Measurements from ENCODE around the gene KCNJ9.
A peak's percentile ranks its signal among the peaks of the same experiment; 100 is the strongest.

KCNJ9 gene

GRCh38 chr1:160134791-160135572 is 53.6 kb downstream of the KCNJ9 start:
- no peaks in the 10 kb centered on the region for H3K9me3 ChIP-seq (ENCODE audit: insufficient read depth, low read depth, low read length)
- H3K14ac ChIP-seq (ENCODE audit: low read length): no peak overlapping the region
- H3K36me3 ChIP-seq (ENCODE audit: control insufficient read depth in 1 of 2, insufficient read depth in 2 of 2, low read length in 2 of 2): no peaks in the 10 kb centered on the region
- no CpG with 5 or more reads among the region's 20 CpGs for WGBS (ENCODE audit: extremely low coverage, insufficient coverage, insufficient read length)
- H3K23ac ChIP-seq (ENCODE audit: low read length): no peak overlapping the region
- no peak overlapping the region for H4K8ac ChIP-seq (ENCODE audit: low read depth, low read length)
- no peak for DNase-seq
- H3K4ac ChIP-seq (ENCODE audit: low read depth, low read length): no peak overlapping the region
- H3K9ac ChIP-seq (ENCODE audit: low read length): no peak overlapping the region
- H3K27ac ChIP-seq (ENCODE audit: low read depth, low read length): no peak overlapping the region
- H3K79me1 ChIP-seq (ENCODE audit: low read length): no peaks in the 10 kb centered on the region
- no peak overlapping the region for H2BK120ac ChIP-seq (ENCODE audit: insufficient read depth, low read length, poor library complexity)
- H2BK5ac ChIP-seq (ENCODE audit: low read depth, low read length, poor library complexity): no peak overlapping the region
- H3K18ac ChIP-seq (ENCODE audit: low read length): no peak overlapping the region
- no peak overlapping the region for H2BK12ac ChIP-seq (ENCODE audit: low read length)
- H3K4me3 ChIP-seq (ENCODE audit: low read depth, low read length): no peak overlapping the region
- H2AFZ ChIP-seq (ENCODE audit: insufficient read depth, low read length, poor library complexity): no peak overlapping the region
- no peaks in the 10 kb centered on the region for H3K79me2 ChIP-seq (ENCODE audit: control insufficient read depth, insufficient read depth, low read length, poor library complexity)
- H3K27me3 ChIP-seq (ENCODE audit: insufficient read depth, low read length): no peaks in the 10 kb centered on the region
- H4K12ac ChIP-seq (ENCODE audit: low read depth, low read length): no peak overlapping the region
- no peak overlapping the region for H2AK5ac ChIP-seq (ENCODE audit: low read length)
- no peak overlapping the region for H3K4me2 ChIP-seq (ENCODE audit: low read length)
- no peak overlapping the region for H4K91ac ChIP-seq (ENCODE audit: low read depth, low read length)
- H3K4me1 ChIP-seq (ENCODE audit: control insufficient read depth in 1 of 2, insufficient read depth in 2 of 2, low read length in 2 of 2): no peaks in the 10 kb centered on the region

- no peak overlapping the region for H3K18ac ChIP-seq (ENCODE audit: low read length)
- no peak overlapping the region for H2AFZ ChIP-seq (ENCODE audit: insufficient read depth, low read length, poor library complexity)
- no peak for DNase-seq
- no peaks in the 10 kb centered on the region for H3K36me3 ChIP-seq (ENCODE audit: control insufficient read depth in 1 of 2, insufficient read depth in 2 of 2, low read length in 2 of 2)
- no peak overlapping the region for H3K14ac ChIP-seq (ENCODE audit: low read length)
- no peak overlapping the region for H4K91ac ChIP-seq (ENCODE audit: low read depth, low read length)
- H3K9me3 ChIP-seq (ENCODE audit: insufficient read depth, low read depth, low read length): no peaks in the 10 kb centered on the region
- no peaks in the 10 kb centered on the region for H3K79me2 ChIP-seq (ENCODE audit: control insufficient read depth, insufficient read depth, low read length, poor library complexity)
- no peak overlapping the region for H3K4me2 ChIP-seq (ENCODE audit: low read length)
- no peak overlapping the region for H3K4ac ChIP-seq (ENCODE audit: low read depth, low read length)
- H3K27ac ChIP-seq (ENCODE audit: low read depth, low read length): no peak overlapping the region
- H3K4me1 ChIP-seq (ENCODE audit: control insufficient read depth in 1 of 2, insufficient read depth in 2 of 2, low read length in 2 of 2): no peaks in the 10 kb centered on the region
- no peaks in the 10 kb centered on the region for H3K27me3 ChIP-seq (ENCODE audit: insufficient read depth, low read length)
- no peak overlapping the region for H4K12ac ChIP-seq (ENCODE audit: low read depth, low read length)
- no peak overlapping the region for H2AK5ac ChIP-seq (ENCODE audit: low read length)
- H3K9ac ChIP-seq (ENCODE audit: low read length): no peak overlapping the region
- no peak overlapping the region for H2BK5ac ChIP-seq (ENCODE audit: low read depth, low read length, poor library complexity)
- H3K23ac ChIP-seq (ENCODE audit: low read length): no peak overlapping the region
- no peaks in the 10 kb centered on the region for H3K79me1 ChIP-seq (ENCODE audit: low read length)
- no peak overlapping the region for H4K8ac ChIP-seq (ENCODE audit: low read depth, low read length)
- peak overlapping the region; percentile 42 for H3K4me3 ChIP-seq (ENCODE audit: low read depth, low read length)
- WGBS (ENCODE audit: extremely low coverage, insufficient coverage, insufficient read length): no CpG with 5 or more reads among the region's 22 CpGs
- no peak overlapping the region for H2BK12ac ChIP-seq (ENCODE audit: low read length)
- no peak overlapping the region for H2BK120ac ChIP-seq (ENCODE audit: insufficient read depth, low read length, poor library complexity)
These were observed 55.0 kb downstream of the KCNJ9 start for GRCh38 chr1:160136121-160136925.

GRCh38 chr1:160136926-160137200 is 55.5 kb downstream of the KCNJ9 start:
- no peak overlapping the region for H3K4me2 ChIP-seq (ENCODE audit: low read length)
- DNase-seq: no peak
- no peaks in the 10 kb centered on the region for H3K4me1 ChIP-seq (ENCODE audit: control insufficient read depth in 1 of 2, insufficient read depth in 2 of 2, low read length in 2 of 2)
- H3K36me3 ChIP-seq (ENCODE audit: control insufficient read depth in 1 of 2, insufficient read depth in 2 of 2, low read length in 2 of 2): no peaks in the 10 kb centered on the region
- no peak overlapping the region for H2BK120ac ChIP-seq (ENCODE audit: insufficient read depth, low read length, poor library complexity)
- H3K4ac ChIP-seq (ENCODE audit: low read depth, low read length): no peak overlapping the region
- H3K27ac ChIP-seq (ENCODE audit: low read depth, low read length): no peak overlapping the region
- H3K79me1 ChIP-seq (ENCODE audit: low read length): no peaks in the 10 kb centered on the region
- no peak overlapping the region for H3K23ac ChIP-seq (ENCODE audit: low read length)
- no peak overlapping the region for H3K9ac ChIP-seq (ENCODE audit: low read length)
- H3K9me3 ChIP-seq (ENCODE audit: insufficient read depth, low read depth, low read length): no peaks in the 10 kb centered on the region
- H2AK5ac ChIP-seq (ENCODE audit: low read length): no peak overlapping the region
- H3K79me2 ChIP-seq (ENCODE audit: control insufficient read depth, insufficient read depth, low read length, poor library complexity): no peaks in the 10 kb centered on the region
- H2BK5ac ChIP-seq (ENCODE audit: low read depth, low read length, poor library complexity): no peak overlapping the region
- no peak overlapping the region for H3K14ac ChIP-seq (ENCODE audit: low read length)
- H2BK12ac ChIP-seq (ENCODE audit: low read length): no peak overlapping the region
- no peak overlapping the region for H2AFZ ChIP-seq (ENCODE audit: insufficient read depth, low read length, poor library complexity)
- H4K91ac ChIP-seq (ENCODE audit: low read depth, low read length): no peak overlapping the region
- no peak overlapping the region for H3K18ac ChIP-seq (ENCODE audit: low read length)
- H4K12ac ChIP-seq (ENCODE audit: low read depth, low read length): no peak overlapping the region
- WGBS (ENCODE audit: extremely low coverage, insufficient coverage, insufficient read length): no CpG with 5 or more reads among the region's 5 CpGs
- no peaks in the 10 kb centered on the region for H3K27me3 ChIP-seq (ENCODE audit: insufficient read depth, low read length)
- H4K8ac ChIP-seq (ENCODE audit: low read depth, low read length): no peak overlapping the region
- peak overlapping the region; percentile 42 for H3K4me3 ChIP-seq (ENCODE audit: low read depth, low read length)

- Histone ChIP-seq H2BK5ac (ENCODE audit: low read depth, low read length, poor library complexity) (no peak overlapping the region), H2BK12ac (ENCODE audit: low read length) (no peak overlapping the region), H3K36me3 (ENCODE audit: control insufficient read depth in 1 of 2, insufficient read depth in 2 of 2, low read length in 2 of 2) (no peaks in the 10 kb centered on the region), H3K18ac (ENCODE audit: low read length) (no peak overlapping the region), H2BK120ac (ENCODE audit: insufficient read depth, low read length, poor library complexity) (no peak overlapping the region), H3K14ac (ENCODE audit: low read length) (no peak overlapping the region), H3K27ac (ENCODE audit: low read depth, low read length) (no peak overlapping the region), H4K91ac (ENCODE audit: low read depth, low read length) (no peak overlapping the region), H3K79me1 (ENCODE audit: low read length) (no peaks in the 10 kb centered on the region), H3K4me1 (ENCODE audit: control insufficient read depth in 1 of 2, insufficient read depth in 2 of 2, low read length in 2 of 2) (no peaks in the 10 kb centered on the region), H3K4ac (ENCODE audit: low read depth, low read length) (no peak overlapping the region), H3K23ac (ENCODE audit: low read length) (no peak overlapping the region), H3K4me2 (ENCODE audit: low read length) (no peak overlapping the region), H3K9ac (ENCODE audit: low read length) (no peak overlapping the region), H3K27me3 (ENCODE audit: insufficient read depth, low read length) (no peaks in the 10 kb centered on the region), H3K9me3 (ENCODE audit: insufficient read depth, low read depth, low read length) (no peaks in the 10 kb centered on the region), H4K12ac (ENCODE audit: low read depth, low read length) (no peak overlapping the region), H2AK5ac (ENCODE audit: low read length) (no peak overlapping the region), H3K79me2 (ENCODE audit: control insufficient read depth, insufficient read depth, low read length, poor library complexity) (no peaks in the 10 kb centered on the region), H4K8ac (ENCODE audit: low read depth, low read length) (no peak overlapping the region), H2AFZ (ENCODE audit: insufficient read depth, low read length, poor library complexity) (no peak overlapping the region), H3K4me3 (ENCODE audit: low read depth, low read length) (no peak overlapping the region)
- no peak for DNase-seq
- WGBS (ENCODE audit: extremely low coverage, insufficient coverage, insufficient read length): no CpG with 5 or more reads among the region's 8 CpGs
These were observed 56.0 kb downstream of the KCNJ9 start for GRCh38 chr1:160137216-160137862.

All from trophoblast cell (in vitro differentiated cells and primary cell).